KMS-11 (cell line): ENCODE measurements around the gene CASS4.

Source experiments
- H2AFZ ChIP-seq: fragments of 200-600 bp; sonication (generic); 2 replicates; pipeline ENCODE4 v1.6.1; 2016; ENCODE audit warnings: antibody characterized with exemption, mixed run types, low read depth
- H3K27ac ChIP-seq: fragments of 200-600 bp; sonication (generic); 2 replicates; pipeline ENCODE4 v1.6.1; 2016; ENCODE audit warnings: mild to moderate bottlenecking, mixed run types
- H3K27me3 ChIP-seq: fragments of 200-600 bp; sonication (generic); 2 replicates; pipeline ENCODE4 v1.6.1; 2017; ENCODE audit warnings: mild to moderate bottlenecking, low read depth, mixed run types, moderate library complexity; ENCODE audit not compliant: insufficient read depth
- H3K36me3 ChIP-seq: fragments of 200-600 bp; sonication (generic); 2 replicates; pipeline ENCODE4 v1.6.1; 2017; ENCODE audit warnings: mild to moderate bottlenecking, mixed run types; ENCODE audit not compliant: insufficient read depth
- H3K4me1 ChIP-seq: fragments of 200-600 bp; sonication (generic); 2 replicates; pipeline ENCODE4 v1.6.1; 2016; ENCODE audit warnings: mild to moderate bottlenecking, low read depth, mixed run types; ENCODE audit not compliant: poor library complexity, severe bottlenecking
- H3K4me2 ChIP-seq: fragments of 200-600 bp; sonication (generic); 2 replicates; pipeline ENCODE4 v1.7.0; 2016; ENCODE audit warnings: mild to moderate bottlenecking, mixed run types
- H3K4me3 ChIP-seq: fragments of 200-600 bp; sonication (generic); IDR thresholded peaks from 2 replicates; pipeline ENCODE4 v1.6.1; 2017; ENCODE audit warnings: low read depth, low read length, mixed read lengths; ENCODE audit not compliant: insufficient read depth
- H3K79me2 ChIP-seq: fragments of 200-600 bp; sonication (generic); 2 replicates; pipeline ENCODE4 v1.6.1; 2016; ENCODE audit warnings: low read depth, mixed run types; ENCODE audit not compliant: insufficient read depth
- H3K9ac ChIP-seq: fragments of 200-600 bp; sonication (generic); 2 replicates; pipeline ENCODE4 v1.6.1; 2016; ENCODE audit warnings: mild to moderate bottlenecking, mixed run types
- H4K20me1 ChIP-seq: fragments of 200-600 bp; sonication (generic); 2 replicates; pipeline ENCODE4 v1.6.1; 2016; ENCODE audit warnings: mild to moderate bottlenecking, mixed run types; ENCODE audit not compliant: insufficient read depth
- CTCF ChIP-seq: fragments of 200-600 bp; sonication (generic); conservative IDR thresholded peaks from 2 replicates; pipeline ENCODE4 v1.6.1; 2017; ENCODE audit warnings: low read depth, mild to moderate bottlenecking, antibody characterized with exemption, low read length, moderate library complexity, mixed read lengths

Gene CASS4

GRCh38 chr20:56437196-56437960 lies 25.3 kb downstream of the CASS4 start:
- no peaks in the 10 kb centered on the region for H3K36me3 ChIP-seq
- H3K27ac ChIP-seq, result no peak overlapping the region
- H3K79me2 ChIP-seq, result no peaks in the 10 kb centered on the region
- H4K20me1 ChIP-seq, result no peaks in the 10 kb centered on the region
- no peak overlapping the region for H3K9ac ChIP-seq
- no peak for TF ChIP-seq CTCF
- peaks cover 40% of the 10 kb centered on the region for H3K4me1 ChIP-seq
- H3K4me2 ChIP-seq, result no peak overlapping the region
- H3K4me3 ChIP-seq, result no peak overlapping the region
- H3K27me3 ChIP-seq, result no peaks in the 10 kb centered on the region
- no peak overlapping the region for H2AFZ ChIP-seq

GRCh38 chr20:56438284-56438683 lies 26.2 kb downstream of the CASS4 start:
- no peak overlapping the region for H3K27ac ChIP-seq
- no peak overlapping the region for H2AFZ ChIP-seq
- no peaks in the 10 kb centered on the region for H3K27me3 ChIP-seq
- H3K9ac ChIP-seq, result no peak overlapping the region
- no peak for TF ChIP-seq CTCF
- no peaks in the 10 kb centered on the region for H3K79me2 ChIP-seq
- H3K36me3 ChIP-seq, result no peaks in the 10 kb centered on the region
- no peaks in the 10 kb centered on the region for H4K20me1 ChIP-seq
- no peak overlapping the region for H3K4me2 ChIP-seq
- no peak overlapping the region for H3K4me3 ChIP-seq
- peaks cover 47% of the 10 kb centered on the region for H3K4me1 ChIP-seq

- Histone ChIP-seq H2AFZ (0 out of 2 replicates have a peak overlapping the region, but pooled peaks have one; percentile 9), H3K27ac (peak overlapping the region; percentile 25; the same call in 1 of the 2 replicates), H3K4me1 (peaks cover 47% of the 10 kb centered on the region), H4K20me1 (no peaks in the 10 kb centered on the region), H3K27me3 (no peaks in the 10 kb centered on the region), H3K9ac (no peak overlapping the region), H3K4me3 (no peak overlapping the region), H3K4me2 (peak overlapping the region; percentile 83), H3K36me3 (no peaks in the 10 kb centered on the region), H3K79me2 (no peaks in the 10 kb centered on the region)
- no peak for TF ChIP-seq CTCF
Measured at GRCh38 chr20:56439771-56440291, 27.8 kb downstream of the CASS4 start.

- no peaks in the 10 kb centered on the region for H4K20me1 ChIP-seq
- 0 out of 2 replicates have a peak overlapping the region, but pooled peaks have one; percentile 9 for H2AFZ ChIP-seq
- no peaks in the 10 kb centered on the region for H3K27me3 ChIP-seq
- H3K27ac ChIP-seq, result peak overlapping the region; percentile 25; the same call in 1 of the 2 replicates
- H3K4me2 ChIP-seq, result peak overlapping the region; percentile 83
- H3K4me3 ChIP-seq, result no peak overlapping the region
- no peaks in the 10 kb centered on the region for H3K79me2 ChIP-seq
- H3K4me1 ChIP-seq, result peaks cover 47% of the 10 kb centered on the region
- no peak for TF ChIP-seq CTCF
- no peak overlapping the region for H3K9ac ChIP-seq
- no peaks in the 10 kb centered on the region for H3K36me3 ChIP-seq
Measured at GRCh38 chr20:56440346-56441007, 28.4 kb downstream of the CASS4 start.
